Breast epithelium (tissue), 4 donors: ENCODE results near the gene EP400. TPM values are rescaled to one million over a fixed set of nuclear protein-coding genes. Genes with fewer than 3 reads are reported as not detected.

ENCODE experiments used
- DNase-seq, 2 donors: peaks; one replicate each; pipeline ENCODE4 v3.0.0-alpha.2; 2019; ENCODE audit warnings: low spot score in 2 of 2
- H3K27ac ChIP-seq, 2 donors: fragments of 200-600 bp; sonication (generic) in 1 of 2; one replicate each; pipeline ENCODE4 v1.5.1; 2016 to 2019; ENCODE audit warnings: mild to moderate bottlenecking in 1 of 2
- H3K27me3 ChIP-seq, 2 donors: fragments of 200-600 bp; sonication (generic) in 1 of 2; one replicate each; pipeline versions ENCODE4 v1.5.1 to v1.6.0; 2017 to 2019; ENCODE audit warnings: control low read depth in 1 of 2, mild to moderate bottlenecking in 1 of 2
- H3K36me3 ChIP-seq: fragments of 200-600 bp; one replicate; pipeline ENCODE4 v1.5.1; 2019
- H3K4me1 ChIP-seq, 2 donors: fragments of 200-600 bp; sonication (generic); one replicate each; pipeline ENCODE4 v1.5.1; 2016 to 2019; ENCODE audit warnings: control low read depth in 1 of 2
- H3K4me3 ChIP-seq, 3 donors: fragments of 200-600 bp; sonication (generic); 1 replicate in 2 of 3; 2 replicates in 1 of 3; pipeline ENCODE4 v1.5.1; 2016 to 2019; ENCODE audit warnings: mild to moderate bottlenecking in 3 of 3, moderate library complexity in 2 of 3
- H3K9me3 ChIP-seq, 2 donors: fragments of 200-600 bp; sonication (generic) in 1 of 2; one replicate each; pipeline ENCODE4 v1.5.1; 2016 to 2019; ENCODE audit warnings: control low read depth in 1 of 2
- POLR2A ChIP-seq: fragments of 450-650 bp; IDR thresholded peaks from one replicate; pipeline ENCODE4 v1.6.1; 2016; ENCODE audit warnings: antibody characterized with exemption, mild to moderate bottlenecking, moderate library complexity
- POLR2AphosphoS5 ChIP-seq, 3 donors: sonication (generic); formaldehyde crosslinking; IDR thresholded peaks; one replicate each; pipeline ENCODE4 v1.6.1; 2017; ENCODE audit warnings: antibody characterized with exemption in 3 of 3
- intact Hi-C: fragments of 100-400 bp; cut with DNase I; formaldehyde crosslinking; loops from one replicate; pipeline ENCODE4 v1.15.1; 2023; ENCODE audit warnings: low total_unique reads
- total RNA-seq, 3 donors: library from RNA; depleted of rRNA; stranded (reverse); fragments of >200 nt; gene quantifications; one replicate each; pipeline ENCODE4 v1.1.0, GENCODE V29; 2016
- TF ChIP-seq, protein P1 (sequence below), 3 donors: fragments of 450-650 bp; IDR thresholded peaks; one replicate each; pipeline ENCODE4 v1.5.1; 2016 to 2017; ENCODE audit warnings: antibody characterized with exemption in 3 of 3, mild to moderate bottlenecking in 3 of 3, moderate library complexity in 3 of 3

Gene EP400
- total RNA-seq, 3 donors from 2014 or later: 20.3 to 27.2 (median 24.4) TPM

DNA sequence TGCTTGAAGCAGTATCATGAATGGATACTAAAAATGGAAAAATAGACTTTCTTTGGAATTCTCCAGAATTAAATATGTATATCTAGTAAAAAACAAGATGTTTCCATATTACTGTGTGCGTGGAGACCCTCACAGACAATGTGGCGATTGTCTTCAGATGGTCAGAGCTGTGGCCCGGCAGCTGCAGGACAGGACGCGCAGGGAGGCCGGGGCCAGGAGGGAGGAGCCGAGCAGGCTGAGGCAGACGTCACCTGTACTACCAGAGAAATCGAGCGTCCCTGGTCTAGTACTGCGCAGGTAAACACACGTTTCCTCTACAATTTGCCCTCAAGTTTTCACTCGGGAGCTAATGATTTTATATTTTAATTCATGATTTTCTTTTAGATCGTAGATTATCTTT lies 171.5 kb downstream of the EP400 start:
- no peak for DNase-seq
- no peaks in the 10 kb centered on the region for H3K9me3 ChIP-seq
- H3K27me3 ChIP-seq: no peaks in the 10 kb centered on the region
- no peak overlapping the region for H3K4me3 ChIP-seq
- H3K36me3 ChIP-seq: no peaks in the 10 kb centered on the region
- no peak overlapping the region for H3K27ac ChIP-seq
- intact Hi-C loops: no loop called here
- H3K4me1 ChIP-seq: no peaks in the 10 kb centered on the region
- TF ChIP-seq POLR2A (no peak), POLR2AphosphoS5 (IDR thresholded peaks at IDR 0.05) (no peak)
- TF ChIP-seq, protein P1, sequence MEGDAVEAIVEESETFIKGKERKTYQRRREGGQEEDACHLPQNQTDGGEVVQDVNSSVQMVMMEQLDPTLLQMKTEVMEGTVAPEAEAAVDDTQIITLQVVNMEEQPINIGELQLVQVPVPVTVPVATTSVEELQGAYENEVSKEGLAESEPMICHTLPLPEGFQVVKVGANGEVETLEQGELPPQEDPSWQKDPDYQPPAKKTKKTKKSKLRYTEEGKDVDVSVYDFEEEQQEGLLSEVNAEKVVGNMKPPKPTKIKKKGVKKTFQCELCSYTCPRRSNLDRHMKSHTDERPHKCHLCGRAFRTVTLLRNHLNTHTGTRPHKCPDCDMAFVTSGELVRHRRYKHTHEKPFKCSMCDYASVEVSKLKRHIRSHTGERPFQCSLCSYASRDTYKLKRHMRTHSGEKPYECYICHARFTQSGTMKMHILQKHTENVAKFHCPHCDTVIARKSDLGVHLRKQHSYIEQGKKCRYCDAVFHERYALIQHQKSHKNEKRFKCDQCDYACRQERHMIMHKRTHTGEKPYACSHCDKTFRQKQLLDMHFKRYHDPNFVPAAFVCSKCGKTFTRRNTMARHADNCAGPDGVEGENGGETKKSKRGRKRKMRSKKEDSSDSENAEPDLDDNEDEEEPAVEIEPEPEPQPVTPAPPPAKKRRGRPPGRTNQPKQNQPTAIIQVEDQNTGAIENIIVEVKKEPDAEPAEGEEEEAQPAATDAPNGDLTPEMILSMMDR (IDR thresholded peaks at IDR 0.05): no peak

DNA sequence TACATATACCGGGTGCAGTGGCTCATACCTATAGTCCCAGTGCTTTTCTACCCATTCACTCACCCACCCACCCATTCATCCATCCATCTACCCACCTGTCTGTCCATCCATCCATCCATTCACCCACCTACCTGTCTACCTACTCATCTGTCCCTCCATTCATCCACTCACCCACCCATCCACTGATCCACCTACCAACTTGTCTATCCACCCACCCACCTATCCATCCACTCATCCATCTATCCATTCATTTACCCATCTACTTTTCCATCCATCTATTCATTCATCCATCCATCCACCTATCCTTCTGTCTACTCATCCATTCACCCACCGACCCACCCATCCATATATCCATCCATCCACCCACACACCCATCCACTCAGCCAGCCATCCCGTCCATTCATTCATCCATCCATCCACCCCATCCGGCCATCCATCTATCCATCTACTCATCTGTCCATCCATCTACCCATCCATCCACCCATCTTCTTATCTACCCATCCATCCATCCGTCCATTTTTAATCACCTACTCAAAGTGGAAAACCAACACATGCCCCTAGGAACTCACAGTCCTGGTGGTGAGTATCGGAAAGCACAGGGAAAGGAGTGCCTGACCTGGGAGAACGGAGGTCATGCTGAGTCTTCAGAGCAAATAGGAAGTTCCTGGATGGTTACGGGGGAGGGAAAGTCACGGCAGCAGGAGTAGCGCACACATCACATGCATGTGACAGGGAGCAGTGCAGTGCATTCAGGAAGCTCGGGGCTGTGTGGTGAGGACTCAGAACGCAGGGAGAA lies 174.4 kb downstream of the EP400 start:
- H3K27ac ChIP-seq: no peak overlapping the region
- H3K9me3 ChIP-seq: no peaks in the 10 kb centered on the region
- intact Hi-C loops: no loop called here
- H3K36me3 ChIP-seq: no peaks in the 10 kb centered on the region
- TF ChIP-seq, protein P1 (IDR thresholded peaks at IDR 0.05): no peak
- no peak for DNase-seq
- H3K4me3 ChIP-seq: no peak overlapping the region
- H3K4me1 ChIP-seq: no peaks in the 10 kb centered on the region
- no peaks in the 10 kb centered on the region for H3K27me3 ChIP-seq

DNA sequence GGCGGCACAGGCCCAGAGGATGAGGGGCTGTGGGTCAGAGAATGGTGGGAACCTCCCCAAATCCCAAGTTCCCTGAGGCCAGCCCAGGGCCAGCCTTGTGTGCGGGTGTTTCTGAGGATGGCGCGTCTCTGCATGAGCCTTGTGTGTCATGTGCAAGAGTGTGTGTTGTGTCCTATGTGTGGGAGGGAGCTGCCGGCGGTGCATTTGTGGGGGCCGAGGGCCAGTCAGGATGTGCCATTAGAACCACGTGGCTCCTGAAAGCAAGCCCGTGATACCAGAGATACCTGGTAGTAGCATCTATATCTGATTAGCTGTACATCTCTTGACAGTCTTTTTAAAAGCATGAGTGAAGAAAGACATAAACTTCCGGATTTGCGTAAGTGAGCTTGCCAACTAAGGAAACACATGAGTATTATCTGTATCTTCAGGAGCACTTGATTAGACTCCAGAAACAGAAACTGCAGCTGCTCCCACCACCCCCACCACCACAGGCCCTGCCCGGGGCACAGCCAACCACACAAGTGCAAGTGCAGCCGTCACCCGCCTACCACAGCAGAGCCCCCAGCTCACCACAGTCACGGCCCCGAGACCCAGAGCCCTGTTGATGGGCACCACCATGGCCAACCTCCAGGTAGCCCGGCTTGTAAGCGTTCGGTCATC lies 175.2 kb downstream of the EP400 start:
- intact Hi-C loops: no loop called here
- Histone ChIP-seq H3K27ac (no peak overlapping the region), H3K4me1 (no peaks in the 10 kb centered on the region), H3K36me3 (no peaks in the 10 kb centered on the region), H3K9me3 (no peaks in the 10 kb centered on the region), H3K4me3 (no peak overlapping the region), H3K27me3 (no peaks in the 10 kb centered on the region)
- no peak for DNase-seq
- TF ChIP-seq, protein P1 (IDR thresholded peaks at IDR 0.05): no peak

DNA sequence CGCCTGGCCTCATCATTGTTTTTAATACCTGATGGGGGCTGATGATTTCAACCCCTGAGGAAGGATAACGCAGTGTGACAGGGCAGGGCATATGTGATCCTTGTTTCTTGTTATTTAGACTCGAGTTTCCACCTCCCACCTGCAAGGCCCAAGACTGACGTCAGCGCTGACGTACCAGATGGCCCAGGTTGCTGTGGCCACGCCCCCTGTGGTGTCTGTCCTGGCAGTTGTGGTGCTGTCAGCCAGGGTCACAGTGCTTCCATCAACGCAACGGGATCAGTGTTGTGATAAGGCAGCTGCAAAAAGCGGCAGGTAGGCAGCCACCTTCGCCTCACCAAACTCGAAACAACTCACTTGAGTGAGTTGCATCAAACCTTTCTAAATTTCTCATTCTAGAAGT lies 176.0 kb downstream of the EP400 start:
- H3K9me3 ChIP-seq: no peaks in the 10 kb centered on the region
- no peaks in the 10 kb centered on the region for H3K27me3 ChIP-seq
- H3K4me3 ChIP-seq: no peak overlapping the region
- intact Hi-C loops: no loop called here
- H3K4me1 ChIP-seq: no peaks in the 10 kb centered on the region
- TF ChIP-seq POLR2AphosphoS5 (IDR thresholded peaks at IDR 0.05) (no peak), POLR2A (no peak)
- TF ChIP-seq, protein P1 (IDR thresholded peaks at IDR 0.05): no peak
- no peak overlapping the region for H3K27ac ChIP-seq
- DNase-seq: no peak
- H3K36me3 ChIP-seq: no peaks in the 10 kb centered on the region

DNA sequence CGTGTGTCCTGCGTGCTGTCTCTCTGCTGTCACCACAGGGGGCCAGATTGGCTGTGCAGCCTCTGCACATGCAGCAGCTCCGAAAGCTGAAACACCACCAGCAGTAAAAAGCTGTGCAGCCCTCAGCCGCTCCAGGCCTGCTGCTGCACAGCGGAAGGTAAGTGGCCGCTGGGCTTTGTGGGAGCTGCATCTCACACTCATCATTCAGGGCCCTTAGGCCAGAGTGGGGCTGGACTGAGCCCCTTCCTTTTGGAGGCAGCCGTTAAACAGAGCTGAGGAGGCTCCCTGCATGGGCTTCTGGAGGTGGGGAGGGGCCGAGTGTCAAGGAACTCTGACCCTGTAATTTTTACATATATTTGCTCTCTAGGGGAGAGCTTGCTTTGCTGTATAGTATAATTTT lies 177.3 kb downstream of the EP400 start:
- Histone ChIP-seq H3K36me3 (no peaks in the 10 kb centered on the region), H3K4me1 (no peaks in the 10 kb centered on the region), H3K27ac (no peak overlapping the region), H3K4me3 (no peak overlapping the region), H3K27me3 (no peaks in the 10 kb centered on the region), H3K9me3 (no peaks in the 10 kb centered on the region)
- intact Hi-C loops: no loop called here
- DNase-seq: no peak
- TF ChIP-seq POLR2A (no peak), POLR2AphosphoS5 (IDR thresholded peaks at IDR 0.05) (no peak)
- TF ChIP-seq, protein P1 (IDR thresholded peaks at IDR 0.05): no peak
